GM13976 (cell line): ENCODE measurements around the gene SPATA12.

ENCODE experiments used
- DNase-seq: peaks from one replicate; pipeline ENCODE4 v3.0.0; 2012; ENCODE audit warnings: low spot score
- CTCF ChIP-seq: IDR thresholded peaks from 2 replicates; pipeline ENCODE4 v1.5.1; 2012; ENCODE audit warnings: borderline replicate concordance, mild to moderate bottlenecking; ENCODE audit not compliant: insufficient read depth; ENCODE audit errors: extremely low read depth, missing control alignments, control extremely low read depth
- in situ Hi-C: fragments of 300-500 bp; cut with MboI; formaldehyde crosslinking; loops from one replicate; pipeline ENCODE4 v1.12.0; 2022; ENCODE audit warnings: low sequenced_read_pairs, mixed read lengths, inconsistent platforms; ENCODE audit not compliant: unreplicated experiment

The SPATA12 gene

GRCh38 chr3:57068437-57069089, 8.1 kb downstream of the SPATA12 start:
- DNase-seq, result peak; percentile 85
- in situ Hi-C loops, result no loop called here
- no peak for TF ChIP-seq CTCF

DNA sequence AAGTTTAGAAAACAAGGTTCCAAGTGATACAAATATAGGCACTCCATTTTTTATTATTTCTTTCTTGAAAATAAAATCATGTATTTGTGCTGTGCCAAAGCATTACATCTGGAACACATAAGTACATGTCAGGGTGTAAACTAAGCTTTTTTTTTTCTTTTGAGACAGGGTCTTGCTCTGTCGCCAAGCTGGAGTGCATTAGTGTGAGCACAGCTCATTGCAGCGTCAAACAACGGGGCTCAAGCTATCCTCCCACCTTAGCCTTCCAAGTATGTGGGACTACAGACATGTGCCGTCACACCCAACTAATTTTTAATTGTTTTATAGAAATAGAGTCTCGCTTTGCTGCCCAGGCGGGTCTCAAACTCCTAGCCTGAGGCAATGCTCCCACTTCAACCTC, 9.0 kb downstream of the SPATA12 start:
- TF ChIP-seq CTCF, result no peak

GRCh38 chr3:57073628-57074027, 13.2 kb downstream of the SPATA12 start:
- no peak for DNase-seq
- in situ Hi-C loops, result no loop called here
- no peak for TF ChIP-seq CTCF

More for the DNA sequence above, 9.0 kb downstream of the SPATA12 start:
- no peak for DNase-seq
- in situ Hi-C loops, result no loop called here

DNA sequence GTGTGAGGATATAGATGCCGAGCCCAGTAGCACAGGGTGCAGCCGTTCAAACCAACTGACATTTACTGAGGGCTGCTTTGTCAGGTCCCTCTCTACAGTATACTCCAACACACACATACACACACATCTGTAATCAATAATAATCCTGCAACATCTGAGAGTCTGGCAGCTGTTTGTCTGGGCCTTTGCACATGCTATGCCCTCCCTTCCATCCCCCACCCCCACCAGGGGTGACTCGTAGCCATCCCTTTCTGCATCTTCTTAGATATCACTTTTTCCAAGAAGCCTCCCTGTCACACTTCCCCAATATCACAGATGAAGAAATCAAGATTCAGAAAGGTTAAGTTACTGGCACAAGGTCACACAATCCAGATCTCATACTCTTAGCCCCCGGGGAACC, 13.7 kb downstream of the SPATA12 start:
- no peak for TF ChIP-seq CTCF
- DNase-seq, result no peak
- in situ Hi-C loops, result no loop called here

GRCh38 chr3:57076422-57076951, 16.0 kb downstream of the SPATA12 start:
- DNase-seq, result no peak
- in situ Hi-C loops, result no loop called here
- no peak for TF ChIP-seq CTCF

- in situ Hi-C loops, result no loop called here
- TF ChIP-seq CTCF, result no peak
- no peak for DNase-seq
Observed at GRCh38 chr3:57077630-57078343, 17.3 kb downstream of the SPATA12 start.
